GM12892 (cell line): Measurements from ENCODE around the gene CCDC57.
A peak's percentile ranks its signal among the peaks of the same experiment; 100 is the strongest.
"Not testable (repeated sequence)": the region's sequence is repeated elsewhere in the genome, so short reads cannot be mapped to it uniquely, and the experiment has no call there.

Experiments used
- DNase-seq: peaks from one replicate; pipeline ENCODE4 v3.0.0; 2011; ENCODE audit not compliant: insufficient read length
- FAIRE-seq: peaks from 2 replicates; lab custom pipeline; 2011; peaks lifted over from hg19 to GRCh38; lab: Jason Lieb, UNC
- POLR2A ChIP-seq: IDR thresholded peaks from 2 replicates; pipeline ENCODE4 v1.6.1; 2011; ENCODE audit warnings: low read depth, low read length, control low read depth
- POLR2AphosphoS5 ChIP-seq: IDR thresholded peaks from 2 replicates; pipeline ENCODE4 v1.6.1; 2011; ENCODE audit warnings: low read depth, low read length, control low read depth
- TAF1 ChIP-seq: IDR thresholded peaks from 2 replicates; pipeline ENCODE4 v1.6.1; 2011; ENCODE audit warnings: low read depth, mild to moderate bottlenecking, control low read depth, low read length, borderline replicate concordance

The CCDC57 gene

GRCh38 chr17:82204831-82205719 is 7.6 kb downstream of the CCDC57 start:
- DNase-seq (no peak), FAIRE-seq (no peak)
- TF ChIP-seq TAF1, result no peak
- TF ChIP-seq POLR2A, result no peak
- TF ChIP-seq POLR2AphosphoS5, result no peak

DNA sequence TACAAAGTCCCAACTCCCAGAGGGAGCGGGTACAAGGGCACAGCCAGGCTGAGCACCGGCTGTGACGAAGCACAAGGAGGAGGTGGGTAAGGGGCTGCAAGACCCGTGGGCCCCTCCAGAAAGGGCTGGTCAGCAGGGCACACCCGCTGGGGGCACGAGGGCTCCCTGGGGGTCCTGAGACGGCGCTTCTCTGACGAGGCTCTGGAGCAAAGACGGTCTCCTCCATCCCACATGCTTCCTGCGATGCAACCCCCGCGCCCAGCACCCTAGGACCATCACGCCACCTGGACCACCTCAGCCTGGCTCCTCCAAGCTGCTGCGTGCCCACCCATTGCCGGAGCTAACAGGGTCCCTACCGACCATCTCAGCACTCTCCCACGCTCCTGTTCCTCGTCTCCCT is 8.7 kb downstream of the CCDC57 start:
- TF ChIP-seq POLR2A (no peak), POLR2AphosphoS5 (no peak), TAF1 (no peak)
- FAIRE-seq (no peak), DNase-seq (no peak)

GRCh38 chr17:82202981-82203380 is 9.7 kb downstream of the CCDC57 start:
- FAIRE-seq, result no peak

DNA sequence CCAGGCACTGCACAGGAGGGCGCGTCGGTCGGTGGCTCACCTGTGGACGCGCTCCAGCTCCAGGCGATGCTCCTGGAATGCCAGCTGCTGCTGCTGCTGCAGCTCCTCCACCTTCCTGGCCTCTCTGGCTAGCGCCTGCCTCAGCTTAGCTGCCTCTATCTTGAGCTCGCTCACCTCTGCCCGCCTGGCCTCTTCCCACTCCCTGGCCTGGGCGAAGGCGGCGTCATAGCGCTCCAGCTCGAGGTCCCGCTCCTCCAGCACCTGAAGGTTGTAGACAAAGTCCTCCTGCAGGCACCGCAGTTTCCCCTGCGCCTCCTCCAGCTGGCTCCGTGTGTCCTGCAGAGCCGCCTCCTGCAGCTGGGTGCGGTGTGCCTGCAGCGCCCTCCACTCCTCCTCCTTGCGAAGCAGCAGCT is 11.1 kb downstream of the CCDC57 start:
- DNase-seq, result no peak
- no peak for FAIRE-seq
- no peak for TF ChIP-seq TAF1
- no peak for TF ChIP-seq POLR2A
- TF ChIP-seq POLR2AphosphoS5, result no peak

More at GRCh38 chr17:82202981-82203380, 9.7 kb downstream of the CCDC57 start:
- TF ChIP-seq POLR2AphosphoS5 (no peak), TAF1 (no peak), POLR2A (no peak)
- DNase-seq, result no peak

DNA sequence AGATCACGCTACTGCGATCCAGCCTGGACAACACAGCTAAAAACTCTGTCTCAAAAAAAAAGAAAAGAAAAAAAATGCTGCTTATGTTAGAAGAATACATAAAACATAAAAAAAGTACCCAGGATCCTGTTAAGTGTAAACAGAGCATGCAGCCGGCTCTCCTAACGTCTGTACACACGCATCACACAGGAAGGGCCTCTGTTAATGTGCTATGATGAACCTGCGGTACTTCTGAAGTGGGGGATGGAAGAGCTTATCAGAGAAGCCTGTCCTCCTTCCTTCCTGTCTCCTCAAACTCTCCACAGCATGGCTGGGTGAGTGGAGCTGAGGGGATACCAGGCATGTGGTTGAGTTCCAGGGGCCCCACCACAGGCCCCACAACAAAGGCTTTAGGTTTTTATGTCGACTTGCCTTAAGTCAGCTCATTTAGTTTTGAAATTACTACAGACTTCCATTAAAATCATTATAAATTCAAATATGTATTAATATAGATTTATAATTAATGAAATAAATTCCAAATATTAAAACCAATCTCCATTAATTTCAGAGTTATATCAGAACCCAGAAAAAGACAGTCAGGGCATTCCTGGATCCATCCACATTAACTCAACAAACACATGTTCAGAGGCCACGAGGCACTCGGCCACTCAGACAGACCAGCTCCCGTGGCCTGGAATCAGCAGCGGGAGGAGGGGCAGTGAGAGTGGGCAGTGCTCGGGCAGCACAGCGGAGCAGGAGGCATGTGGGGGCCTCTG is 11.7 kb downstream of the CCDC57 start:
- DNase-seq (no peak), FAIRE-seq (no peak)
- no peak for TF ChIP-seq POLR2AphosphoS5
- TF ChIP-seq TAF1, result no peak
- TF ChIP-seq POLR2A, result no peak

DNA sequence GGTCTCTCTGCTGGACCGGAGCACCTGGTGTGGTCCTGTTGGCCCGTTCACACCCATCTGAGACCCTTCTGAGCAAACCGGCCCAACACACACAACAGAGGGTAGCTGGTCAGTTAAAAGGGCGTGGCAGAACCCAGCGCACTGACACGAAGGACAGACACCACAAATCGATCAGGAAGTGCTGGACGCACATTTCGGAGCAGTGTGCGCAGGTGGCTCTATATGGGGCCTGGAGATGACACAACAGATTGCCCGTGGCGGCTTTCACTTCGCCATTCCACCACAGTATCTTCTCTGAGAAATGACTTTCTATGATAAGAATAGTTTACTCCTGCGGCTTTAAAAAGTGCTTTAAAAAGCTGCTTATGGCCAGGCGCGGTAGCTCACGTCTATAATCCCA is 12.5 kb downstream of the CCDC57 start:
- FAIRE-seq (no peak), DNase-seq (no peak)
- TF ChIP-seq TAF1, result no peak
- no peak for TF ChIP-seq POLR2AphosphoS5
- no peak for TF ChIP-seq POLR2A

DNA sequence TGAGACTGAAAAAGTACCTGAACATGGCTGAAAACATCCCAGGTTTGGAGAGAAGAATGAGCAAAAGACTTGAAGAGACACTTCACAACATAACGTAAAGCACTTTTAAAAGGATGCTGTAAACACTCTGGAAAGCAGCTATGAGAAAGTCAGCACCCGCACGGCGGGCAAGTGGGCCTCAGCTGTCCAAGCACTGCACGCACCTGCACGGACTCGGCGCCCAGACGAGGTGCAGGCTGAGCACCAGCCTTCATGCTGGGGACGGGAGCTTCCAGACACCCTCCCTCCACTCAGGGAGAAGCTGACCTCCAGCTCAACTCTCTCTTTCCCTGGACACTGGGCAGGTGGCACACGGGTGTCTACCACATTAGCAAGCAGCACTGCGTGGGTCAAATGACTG is 13.1 kb downstream of the CCDC57 start:
- no peak for TF ChIP-seq POLR2A
- no peak for TF ChIP-seq TAF1
- TF ChIP-seq POLR2AphosphoS5, result no peak
- DNase-seq (no peak), FAIRE-seq (no peak)

DNA sequence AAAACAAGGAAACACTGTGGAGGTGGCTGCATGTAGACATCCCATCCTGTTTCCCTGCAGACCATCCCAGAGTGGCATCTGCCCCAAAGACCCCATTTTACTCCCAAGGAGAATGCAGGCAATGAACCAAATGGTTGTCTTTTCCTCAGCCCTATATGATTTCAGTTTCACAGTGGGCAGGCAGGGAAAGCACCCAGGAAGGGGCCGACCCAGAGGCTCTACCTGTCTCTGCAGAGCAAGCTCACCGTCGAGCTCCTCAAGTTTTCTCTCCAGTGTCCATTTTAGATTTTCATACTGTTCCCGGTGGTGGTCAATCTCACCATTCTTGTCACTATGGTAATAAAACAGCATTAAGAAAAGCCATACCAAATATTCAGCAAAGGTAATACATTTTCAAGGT is 14.6 kb downstream of the CCDC57 start:
- TF ChIP-seq POLR2AphosphoS5 (no peak), TAF1 (no peak), POLR2A (no peak)
- DNase-seq (no peak), FAIRE-seq (peak; percentile 61)

GRCh38 chr17:82195675-82196672 is 16.7 kb downstream of the CCDC57 start:
- TF ChIP-seq TAF1 (no peak), POLR2A (no peak), POLR2AphosphoS5 (no peak)
- DNase-seq, result no peak
- no peak for FAIRE-seq

GRCh38 chr17:82194765-82195164 is 17.9 kb downstream of the CCDC57 start:
- TF ChIP-seq TAF1, result no peak
- TF ChIP-seq POLR2A, result no peak
- TF ChIP-seq POLR2AphosphoS5, result no peak
- DNase-seq, result no peak

DNA sequence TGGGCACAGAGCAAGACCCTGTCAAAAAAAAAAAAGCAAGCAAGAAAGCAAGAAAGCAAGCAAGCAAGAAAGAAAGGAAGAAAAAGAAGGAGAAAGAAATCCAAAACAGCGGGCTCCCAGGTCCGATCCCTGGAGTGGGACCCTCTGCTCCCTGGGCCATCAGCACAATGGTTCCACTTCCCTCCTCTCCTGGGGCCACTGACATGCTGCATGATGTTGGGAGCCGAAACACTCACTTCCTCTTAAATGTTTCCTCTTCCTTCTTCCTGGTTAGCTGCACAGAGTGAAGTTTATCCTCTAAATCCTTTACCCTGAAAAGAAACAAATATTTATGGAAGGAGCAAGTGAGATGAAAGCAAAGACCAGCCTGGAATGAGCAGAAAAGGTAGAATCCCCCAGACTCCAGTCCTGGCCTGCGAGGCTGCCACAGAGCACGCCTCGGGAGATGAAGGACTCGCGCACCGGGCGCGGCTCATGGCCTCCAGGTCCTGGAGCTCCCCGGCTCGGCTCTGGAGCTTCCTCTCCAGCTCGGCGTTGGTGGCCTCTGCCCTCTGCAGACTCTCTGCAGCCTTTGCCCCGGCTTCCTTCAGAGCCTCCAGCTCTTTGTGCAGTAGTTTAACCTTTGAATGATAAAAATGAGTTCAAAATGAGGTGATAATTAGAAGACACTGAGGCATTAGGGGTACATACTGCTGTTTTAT is 19.0 kb downstream of the CCDC57 start:
- FAIRE-seq, result peak; percentile 81
- DNase-seq, result no peak
- TF ChIP-seq POLR2AphosphoS5 (no peak), POLR2A (no peak), TAF1 (no peak)

More at GRCh38 chr17:82194765-82195164, 17.9 kb downstream of the CCDC57 start:
- FAIRE-seq, result no peak

DNA sequence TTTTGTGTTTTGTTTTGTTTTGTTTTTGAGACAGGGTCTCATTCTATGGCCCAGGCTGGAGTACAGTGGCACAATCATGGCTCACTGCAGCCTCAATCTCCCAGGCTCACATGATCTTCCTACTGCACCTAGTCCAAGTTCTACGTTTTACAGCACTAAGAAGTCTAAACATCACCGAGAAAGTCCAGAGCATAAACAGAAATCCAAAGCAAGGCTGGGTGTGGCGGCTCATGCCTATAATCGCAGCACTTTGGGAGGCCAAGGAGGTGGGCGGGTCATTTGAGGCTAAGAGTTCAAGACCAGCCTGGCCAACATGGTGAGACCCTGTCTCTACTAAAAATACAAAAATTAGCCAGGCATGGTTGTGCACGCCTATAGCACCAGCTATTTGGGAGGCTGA is 19.6 kb downstream of the CCDC57 start:
- FAIRE-seq, DNase-seq: not testable (repeated sequence)
